ENCODE data around the gene DNAJB6.

Gene DNAJB6

DNA sequence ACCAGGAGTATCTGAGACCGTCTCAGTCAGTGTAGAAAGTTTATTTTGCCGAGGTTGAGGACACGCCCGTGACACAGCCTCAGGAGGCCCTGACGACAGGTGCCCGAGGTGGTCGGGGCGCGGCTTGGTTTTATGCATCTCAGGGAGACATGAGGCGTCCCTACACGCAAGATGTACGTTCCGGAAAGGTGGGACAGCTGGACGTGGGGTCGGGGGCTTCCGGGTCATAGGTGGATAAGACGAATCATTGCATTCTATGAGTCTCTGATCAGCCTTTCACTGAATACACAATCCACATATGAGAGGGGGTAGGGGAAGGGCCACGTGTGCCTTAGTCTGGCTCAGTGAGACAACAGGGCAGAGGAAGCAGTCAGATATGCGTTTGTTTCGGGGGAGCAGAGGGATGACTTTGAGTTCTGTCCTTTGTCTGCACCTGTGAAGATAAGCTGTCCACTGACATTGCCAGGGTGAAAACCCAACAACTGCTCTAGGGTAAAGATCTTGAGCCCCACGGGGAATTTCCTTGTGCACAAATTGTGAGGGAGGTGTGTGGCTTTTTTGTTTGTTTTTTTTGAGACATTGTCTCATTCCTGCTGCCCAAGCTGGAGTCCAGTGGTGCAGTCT lies 66.2 kb downstream of the DNAJB6 start:
- no peak for DNase-seq (ENCODE audit: extremely low read depth, low read depth)
- TF ChIP-seq, protein P1, sequence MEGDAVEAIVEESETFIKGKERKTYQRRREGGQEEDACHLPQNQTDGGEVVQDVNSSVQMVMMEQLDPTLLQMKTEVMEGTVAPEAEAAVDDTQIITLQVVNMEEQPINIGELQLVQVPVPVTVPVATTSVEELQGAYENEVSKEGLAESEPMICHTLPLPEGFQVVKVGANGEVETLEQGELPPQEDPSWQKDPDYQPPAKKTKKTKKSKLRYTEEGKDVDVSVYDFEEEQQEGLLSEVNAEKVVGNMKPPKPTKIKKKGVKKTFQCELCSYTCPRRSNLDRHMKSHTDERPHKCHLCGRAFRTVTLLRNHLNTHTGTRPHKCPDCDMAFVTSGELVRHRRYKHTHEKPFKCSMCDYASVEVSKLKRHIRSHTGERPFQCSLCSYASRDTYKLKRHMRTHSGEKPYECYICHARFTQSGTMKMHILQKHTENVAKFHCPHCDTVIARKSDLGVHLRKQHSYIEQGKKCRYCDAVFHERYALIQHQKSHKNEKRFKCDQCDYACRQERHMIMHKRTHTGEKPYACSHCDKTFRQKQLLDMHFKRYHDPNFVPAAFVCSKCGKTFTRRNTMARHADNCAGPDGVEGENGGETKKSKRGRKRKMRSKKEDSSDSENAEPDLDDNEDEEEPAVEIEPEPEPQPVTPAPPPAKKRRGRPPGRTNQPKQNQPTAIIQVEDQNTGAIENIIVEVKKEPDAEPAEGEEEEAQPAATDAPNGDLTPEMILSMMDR (IDR thresholded peaks at IDR 0.05; ENCODE audit: low read depth, low read length) = no peak

DNA sequence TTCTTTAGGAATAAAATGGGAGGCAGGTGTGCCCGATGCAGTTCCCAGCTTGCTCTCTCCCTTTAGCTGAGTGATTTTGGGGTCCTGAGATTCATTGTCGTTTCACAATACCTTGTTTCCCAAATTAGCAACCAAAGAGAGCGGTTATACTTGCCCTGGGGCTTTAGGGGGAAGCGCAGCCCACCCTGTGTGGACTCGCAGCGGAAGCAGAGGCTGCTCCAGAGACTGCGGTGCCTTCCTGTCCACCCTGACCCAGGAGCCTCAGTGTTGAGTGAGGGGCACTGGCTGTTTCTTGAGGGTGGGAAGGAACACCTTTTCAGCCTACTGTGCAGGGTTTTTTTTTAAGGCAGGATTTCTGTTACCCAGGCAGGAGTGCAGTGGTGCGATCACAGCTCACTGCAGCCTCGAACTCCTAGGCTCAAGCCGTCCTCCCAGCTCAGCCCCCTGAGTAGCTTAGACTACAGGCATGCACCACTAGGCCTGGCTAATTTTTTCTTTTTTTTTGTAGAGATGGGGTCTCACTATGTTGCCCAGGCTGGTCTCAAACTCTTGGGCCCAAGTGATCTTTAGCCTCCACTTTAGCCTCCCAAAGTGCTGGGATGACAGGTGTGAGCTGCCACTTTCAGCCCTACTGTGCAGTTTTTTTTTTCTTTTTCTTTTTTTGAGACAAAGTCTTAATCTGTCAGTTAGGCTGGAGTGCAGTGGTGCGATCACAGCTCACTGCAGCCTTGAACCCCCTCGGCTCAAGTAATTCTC lies 67.0 kb downstream of the DNAJB6 start:
- DNase-seq (ENCODE audit: extremely low read depth, low read depth) = no peak
- TF ChIP-seq, protein P1 (IDR thresholded peaks at IDR 0.05; ENCODE audit: low read depth, low read length) = no peak

- peak; percentile 67 for DNase-seq (ENCODE audit: extremely low read depth, low read depth)
- TF ChIP-seq, protein P1 (IDR thresholded peaks at IDR 0.05; ENCODE audit: low read depth, low read length) = no peak
These were observed 68.2 kb downstream of the DNAJB6 start for GRCh38 chr7:157404845-157405481.

DNA sequence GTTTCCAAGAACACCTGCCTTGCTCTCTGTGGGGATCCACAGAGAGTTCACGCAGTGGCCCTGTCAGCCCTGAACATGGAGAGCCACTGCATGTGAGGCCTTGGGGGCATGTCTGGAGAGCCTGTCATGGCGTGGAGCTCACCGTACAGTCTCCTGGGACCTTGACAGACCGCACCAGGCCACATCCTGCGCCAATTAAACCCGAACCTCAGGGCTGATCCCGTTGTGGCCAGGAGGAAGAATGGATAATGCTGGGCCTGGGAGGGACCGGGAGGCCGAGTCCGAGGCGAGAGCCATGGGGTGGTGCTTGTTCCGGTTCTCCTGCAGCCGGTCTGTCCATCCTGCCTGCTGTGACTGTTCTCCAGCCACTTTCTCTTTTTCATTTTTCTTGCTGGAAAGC lies 68.7 kb downstream of the DNAJB6 start:
- TF ChIP-seq, protein P1 (IDR thresholded peaks at IDR 0.05; ENCODE audit: low read depth, low read length) = no peak
- DNase-seq (ENCODE audit: extremely low read depth, low read depth) = no peak

GRCh38 chr7:157405914-157406810 lies 69.4 kb downstream of the DNAJB6 start:
- DNase-seq (ENCODE audit: extremely low read depth, low read depth) = no peak
- TF ChIP-seq, protein P1 (IDR thresholded peaks at IDR 0.05; ENCODE audit: low read depth, low read length) = no peak; the same call in 1 of the 2 replicates

DNA sequence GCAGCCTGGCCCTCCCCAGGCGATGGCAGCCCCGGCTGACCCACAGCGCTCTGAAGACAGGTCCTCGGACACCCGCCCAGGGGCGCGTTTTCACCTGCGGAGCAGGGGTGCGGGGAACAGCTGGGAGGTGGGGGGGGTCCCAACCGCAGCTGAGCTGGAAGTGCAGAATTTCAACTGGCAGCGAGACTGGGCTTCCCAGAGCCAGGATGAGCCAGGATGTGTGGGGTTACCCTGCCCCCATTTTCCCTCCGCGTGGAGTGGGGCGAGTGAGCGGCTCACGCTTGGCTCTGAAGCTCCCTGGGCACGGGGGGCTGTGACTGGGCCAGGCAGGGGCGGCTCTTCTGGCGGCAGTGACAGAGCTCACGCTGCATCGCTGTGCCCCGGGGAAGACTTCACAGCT lies 70.2 kb downstream of the DNAJB6 start:
- TF ChIP-seq, protein P1 (IDR thresholded peaks at IDR 0.05; ENCODE audit: low read depth, low read length) = no peak
- DNase-seq (ENCODE audit: extremely low read depth, low read depth) = no peak
